BE2C (cell line): ENCODE data around the gene NOC2L.
"Not testable (repeated sequence)": the region's sequence is repeated elsewhere in the genome, so short reads cannot be mapped to it uniquely, and the experiment has no call there.

Experiments
- DNase-seq: peaks from one replicate; pipeline ENCODE4 v3.0.0-alpha.2; 2020
- H3K27me3 ChIP-seq: fragments of 250-450 bp; sonication (Bioruptor Pico); 2 replicates; pipeline ENCODE4 v1.5.1; 2020; ENCODE audit warnings: mild to moderate bottlenecking
- H3K36me3 ChIP-seq: fragments of 250-450 bp; sonication (Bioruptor Pico); 2 replicates; pipeline ENCODE4 v1.5.1; 2020; ENCODE audit warnings: mild to moderate bottlenecking
- H3K4me1 ChIP-seq: fragments of 250-450 bp; sonication (Bioruptor Pico); 2 replicates; pipeline ENCODE4 v1.5.1; 2020
- H3K4me3 ChIP-seq: 2 replicates; pipeline ENCODE4 v1.5.1; 2011; ENCODE audit warnings: low read depth, low read length
- H3K9me3 ChIP-seq: fragments of 250-450 bp; sonication (Bioruptor Pico); 2 replicates; pipeline ENCODE4 v1.5.1; 2020
- TF ChIP-seq, protein P1 (sequence below): IDR thresholded peaks from 2 replicates; pipeline ENCODE4 v1.5.1; 2012; ENCODE audit warnings: mild to moderate bottlenecking, low read depth, low read length

The NOC2L gene

DNA sequence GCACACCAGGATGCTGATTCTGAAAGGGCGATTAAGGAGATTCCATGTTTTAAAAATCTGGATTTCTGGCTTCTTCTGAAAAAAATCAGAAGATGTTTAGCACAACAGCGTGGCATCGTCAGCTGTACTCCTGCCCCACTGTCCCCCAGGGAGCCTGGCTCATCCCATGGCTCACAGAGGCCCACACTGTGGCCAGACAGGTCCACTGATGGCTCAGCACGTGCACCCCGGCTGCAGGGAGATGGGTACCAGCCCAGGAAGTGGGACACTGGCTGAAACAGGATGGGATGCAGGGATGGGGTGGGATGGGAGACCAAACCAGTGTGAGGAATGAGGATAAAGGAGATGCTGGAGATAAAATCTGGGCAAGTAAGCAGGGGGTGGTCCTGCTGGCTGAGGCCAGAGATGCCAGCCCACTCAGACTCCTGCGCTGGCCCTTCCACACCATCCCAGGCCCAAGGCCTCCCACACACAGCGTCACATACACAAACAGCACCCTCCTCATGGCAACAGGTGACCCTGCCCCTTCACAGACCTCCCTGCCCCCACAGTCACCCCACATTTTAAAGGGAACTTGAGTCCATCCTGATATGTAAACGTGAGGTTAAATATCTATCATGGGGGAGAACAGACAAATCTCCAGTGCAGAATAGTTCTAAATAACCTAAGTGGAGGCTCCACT is 59.3 kb downstream of the NOC2L start:
- DNase-seq, result no peak
- no peak overlapping the region for H3K4me3 ChIP-seq
- H3K27me3 ChIP-seq, result peaks cover 31% of the 10 kb centered on the region
- H3K9me3 ChIP-seq, result no peaks in the 10 kb centered on the region
- H3K36me3 ChIP-seq, result no peaks in the 10 kb centered on the region
- TF ChIP-seq, protein P1, sequence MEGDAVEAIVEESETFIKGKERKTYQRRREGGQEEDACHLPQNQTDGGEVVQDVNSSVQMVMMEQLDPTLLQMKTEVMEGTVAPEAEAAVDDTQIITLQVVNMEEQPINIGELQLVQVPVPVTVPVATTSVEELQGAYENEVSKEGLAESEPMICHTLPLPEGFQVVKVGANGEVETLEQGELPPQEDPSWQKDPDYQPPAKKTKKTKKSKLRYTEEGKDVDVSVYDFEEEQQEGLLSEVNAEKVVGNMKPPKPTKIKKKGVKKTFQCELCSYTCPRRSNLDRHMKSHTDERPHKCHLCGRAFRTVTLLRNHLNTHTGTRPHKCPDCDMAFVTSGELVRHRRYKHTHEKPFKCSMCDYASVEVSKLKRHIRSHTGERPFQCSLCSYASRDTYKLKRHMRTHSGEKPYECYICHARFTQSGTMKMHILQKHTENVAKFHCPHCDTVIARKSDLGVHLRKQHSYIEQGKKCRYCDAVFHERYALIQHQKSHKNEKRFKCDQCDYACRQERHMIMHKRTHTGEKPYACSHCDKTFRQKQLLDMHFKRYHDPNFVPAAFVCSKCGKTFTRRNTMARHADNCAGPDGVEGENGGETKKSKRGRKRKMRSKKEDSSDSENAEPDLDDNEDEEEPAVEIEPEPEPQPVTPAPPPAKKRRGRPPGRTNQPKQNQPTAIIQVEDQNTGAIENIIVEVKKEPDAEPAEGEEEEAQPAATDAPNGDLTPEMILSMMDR, result no peak
- H3K4me1 ChIP-seq, result no peaks in the 10 kb centered on the region

DNA sequence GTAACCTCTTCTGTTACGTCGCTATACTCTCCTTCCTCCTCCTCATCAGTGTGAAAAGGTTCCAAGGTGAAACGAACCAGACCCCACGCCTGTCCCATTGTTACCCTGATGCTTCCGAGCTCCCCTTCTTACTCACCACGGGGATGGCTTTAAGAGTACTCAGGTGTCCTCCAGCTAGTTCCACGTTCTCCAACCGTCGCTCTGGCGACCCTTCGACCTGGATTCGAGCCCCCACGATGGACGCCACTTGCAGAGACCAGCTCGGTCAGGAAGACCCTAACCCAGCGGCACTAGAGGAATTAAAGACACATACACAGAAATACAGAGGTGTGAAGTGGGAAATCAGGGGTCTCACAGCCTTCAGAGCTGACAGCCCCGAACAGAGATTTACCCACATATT is 61.1 kb downstream of the NOC2L start:
- H3K4me1 ChIP-seq, result not testable (repeated sequence)

DNA sequence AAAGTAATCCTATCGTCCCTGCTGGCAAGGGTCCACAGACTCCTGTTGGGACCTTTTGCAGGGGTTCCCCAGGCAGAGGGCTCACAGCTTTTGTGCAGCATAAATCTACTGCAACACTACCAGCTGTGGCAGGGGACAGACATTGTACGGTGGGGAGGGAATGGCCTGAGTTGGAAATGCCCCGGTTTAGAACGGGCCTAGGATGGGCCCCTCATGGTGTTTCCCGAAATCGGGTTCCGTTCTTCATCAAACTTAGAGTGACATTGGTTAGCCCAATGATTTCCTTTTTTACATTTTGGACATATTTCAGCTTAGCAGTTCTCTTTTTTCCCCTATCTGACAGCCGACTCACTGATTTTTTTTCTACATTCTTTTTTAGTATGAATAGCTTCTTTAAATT is 61.8 kb downstream of the NOC2L start:
- Histone ChIP-seq H3K9me3 (no peaks in the 10 kb centered on the region), H3K36me3 (no peaks in the 10 kb centered on the region), H3K4me3 (no peak overlapping the region), H3K27me3 (peaks cover 31% of the 10 kb centered on the region), H3K4me1 (no peaks in the 10 kb centered on the region)
- no peak for DNase-seq
- TF ChIP-seq, protein P1, result no peak

More for the DNA sequence above, 61.1 kb downstream of the NOC2L start:
- not testable (repeated sequence) for H3K9me3 ChIP-seq, H3K4me3 ChIP-seq, H3K36me3 ChIP-seq, DNase-seq
- peaks cover 31% of the 10 kb centered on the region for H3K27me3 ChIP-seq
